HL-60 (cell line): Measurements from ENCODE around the gene DPYSL4.

ENCODE experiments used
- DNase-seq, 2 experiments: peaks; one replicate each; pipeline ENCODE4 v3.0.0-alpha.2; 2010 to 2020; ENCODE audit warnings: low read depth in 1 of 2, low spot score in 1 of 2
- H3K27ac ChIP-seq: fragments of 250-450 bp; sonication (Bioruptor Pico); replicated peaks from 2 replicates; pipeline ENCODE4 v1.5.1; 2020; ENCODE audit warnings: mild to moderate bottlenecking, moderate library complexity
- H3K27me3 ChIP-seq: fragments of 250-450 bp; sonication (Bioruptor Pico); 2 replicates; pipeline ENCODE4 v1.5.1; 2021; ENCODE audit warnings: mild to moderate bottlenecking, moderate library complexity; ENCODE audit not compliant: insufficient read depth, poor library complexity, severe bottlenecking
- H3K4me3 ChIP-seq: replicated peaks from 2 replicates; pipeline ENCODE4 v1.5.1; 2011; ENCODE audit warnings: mild to moderate bottlenecking, control low read depth, low read length; ENCODE audit not compliant: insufficient read depth
- CTCF ChIP-seq: IDR thresholded peaks from one replicate; pipeline ENCODE4 v1.5.1; 2011; ENCODE audit warnings: low read length, control low read depth, inconsistent platforms; ENCODE audit not compliant: insufficient read depth
- GABPA ChIP-seq: IDR thresholded peaks from 2 replicates; pipeline ENCODE4 v1.6.1; 2012; ENCODE audit warnings: low read depth
- POLR2AphosphoS5 ChIP-seq: IDR thresholded peaks from 2 replicates; pipeline ENCODE4 v1.6.1; 2012; ENCODE audit warnings: low read depth
- REST ChIP-seq: IDR thresholded peaks from 2 replicates; pipeline ENCODE4 v1.6.1; 2012; ENCODE audit warnings: low read depth; ENCODE audit not compliant: insufficient replicate concordance
- SPI1 ChIP-seq: IDR thresholded peaks from 2 replicates; pipeline ENCODE4 v1.6.1; 2012; ENCODE audit warnings: low read depth, mild to moderate bottlenecking, borderline replicate concordance

DPYSL4 gene

GRCh38 chr10:132188331-132188730 lies 1.6 kb downstream of the DPYSL4 start:
- Histone ChIP-seq H3K27me3 (peaks cover 43% of the 10 kb centered on the region), H3K27ac (no peak overlapping the region), H3K4me3 (no peak overlapping the region)
- DNase-seq = no peak
- no peak for TF ChIP-seq CTCF
- TF ChIP-seq SPI1 = no peak
- TF ChIP-seq POLR2AphosphoS5 = no peak
- no peak for TF ChIP-seq GABPA

GRCh38 chr10:132189016-132189415 lies 2.3 kb downstream of the DPYSL4 start:
- H3K27me3 ChIP-seq = peaks cover 38% of the 10 kb centered on the region
- no peak overlapping the region for H3K27ac ChIP-seq
- H3K4me3 ChIP-seq = no peak overlapping the region
- no peak for TF ChIP-seq POLR2AphosphoS5
- no peak for TF ChIP-seq REST
- no peak for TF ChIP-seq CTCF
- TF ChIP-seq GABPA = no peak
- no peak for TF ChIP-seq SPI1
- DNase-seq = no peak

DNA sequence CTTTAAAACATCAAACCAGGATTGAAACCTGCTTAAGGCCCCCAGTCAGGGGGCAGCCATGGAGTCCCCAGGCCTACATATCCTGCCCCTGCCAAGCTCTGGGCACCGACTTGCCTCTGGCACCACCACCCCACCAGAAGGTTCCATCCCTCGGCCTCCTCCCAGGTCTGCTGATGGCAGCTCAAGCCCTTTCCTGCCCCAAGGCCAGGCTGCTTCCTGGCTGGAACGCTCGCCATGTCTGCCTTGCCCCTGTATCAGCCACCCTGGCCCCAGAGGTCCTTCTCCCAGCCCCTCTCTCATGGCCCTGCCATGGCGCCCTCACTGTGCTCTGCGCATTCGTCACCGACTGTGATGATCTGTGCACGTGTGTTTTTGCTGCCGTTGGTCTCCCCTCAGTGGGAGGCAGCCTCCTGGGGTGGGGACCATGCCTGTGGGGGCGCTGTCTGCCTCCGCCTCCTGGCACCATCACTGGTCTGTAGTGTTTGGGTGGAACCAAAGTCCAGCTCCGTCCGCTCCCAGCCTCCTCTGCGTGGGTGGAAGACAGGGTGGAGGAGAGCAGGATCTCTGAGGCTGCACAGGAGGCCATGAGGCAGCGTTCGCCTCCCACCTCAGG lies 3.2 kb downstream of the DPYSL4 start:
- TF ChIP-seq GABPA (no peak), CTCF (no peak), POLR2AphosphoS5 (no peak), REST (no peak), SPI1 (no peak)
- DNase-seq = no peak
- no peak overlapping the region for H3K4me3 ChIP-seq
- H3K27me3 ChIP-seq = peaks cover 30% of the 10 kb centered on the region
- no peak overlapping the region for H3K27ac ChIP-seq
